HG02763 (cell line): ENCODE results near the gene LRP1.

Source experiments
- ATAC-seq: cut with Tn5 transposase; IDR thresholded peaks from one replicate; pipeline ENCODE4 v1.9.1; 2021; ENCODE audit warnings: mild to moderate bottlenecking, moderate library complexity; ENCODE audit not compliant: unreplicated experiment

Gene LRP1

DNA sequence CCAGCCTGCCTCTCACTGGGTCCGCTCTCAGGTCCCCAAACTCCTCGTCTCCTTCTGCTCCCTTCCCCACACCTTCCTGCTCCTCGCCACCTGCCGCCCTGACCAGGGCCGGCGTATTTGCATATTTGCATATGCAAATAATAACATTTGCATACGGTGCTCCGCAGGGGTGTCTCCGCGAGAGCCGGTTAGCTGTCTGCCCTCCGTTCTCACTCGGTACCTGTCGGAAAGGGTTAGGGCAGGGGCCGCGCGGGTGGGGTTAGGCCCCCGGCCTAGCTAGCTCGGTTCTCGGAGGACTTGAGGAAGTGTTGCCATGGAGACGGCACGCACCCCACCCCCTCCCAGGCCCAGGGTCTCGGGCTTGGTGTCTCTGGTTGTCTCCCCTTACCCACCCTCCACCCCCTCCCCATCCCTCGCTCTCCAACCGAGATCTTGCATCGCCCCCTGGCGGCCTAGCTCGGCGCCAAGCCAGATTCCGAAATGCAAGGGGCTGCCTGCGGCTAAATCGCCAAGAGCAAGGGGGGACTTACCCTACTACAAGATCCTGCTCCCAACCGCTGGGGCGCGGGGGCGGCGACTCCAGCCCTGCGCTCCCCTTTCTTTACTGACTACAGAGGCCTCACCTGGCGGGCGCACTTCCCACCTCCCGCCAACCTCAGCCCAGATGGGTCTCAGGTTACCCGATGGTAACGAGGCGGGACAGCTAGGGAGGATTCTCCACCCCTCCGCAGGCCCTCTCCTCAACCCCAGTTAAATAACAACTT lies 114.6 kb downstream of the LRP1 start:
- peak; percentile 38 for ATAC-seq

GRCh38 chr12:57243521-57244311 lies 115.4 kb downstream of the LRP1 start:
- ATAC-seq: no peak

- no peak for ATAC-seq
Measured at GRCh38 chr12:57244312-57244696, 116.0 kb downstream of the LRP1 start.

- no peak for ATAC-seq
Measured at GRCh38 chr12:57247041-57247440, 118.8 kb downstream of the LRP1 start.

DNA sequence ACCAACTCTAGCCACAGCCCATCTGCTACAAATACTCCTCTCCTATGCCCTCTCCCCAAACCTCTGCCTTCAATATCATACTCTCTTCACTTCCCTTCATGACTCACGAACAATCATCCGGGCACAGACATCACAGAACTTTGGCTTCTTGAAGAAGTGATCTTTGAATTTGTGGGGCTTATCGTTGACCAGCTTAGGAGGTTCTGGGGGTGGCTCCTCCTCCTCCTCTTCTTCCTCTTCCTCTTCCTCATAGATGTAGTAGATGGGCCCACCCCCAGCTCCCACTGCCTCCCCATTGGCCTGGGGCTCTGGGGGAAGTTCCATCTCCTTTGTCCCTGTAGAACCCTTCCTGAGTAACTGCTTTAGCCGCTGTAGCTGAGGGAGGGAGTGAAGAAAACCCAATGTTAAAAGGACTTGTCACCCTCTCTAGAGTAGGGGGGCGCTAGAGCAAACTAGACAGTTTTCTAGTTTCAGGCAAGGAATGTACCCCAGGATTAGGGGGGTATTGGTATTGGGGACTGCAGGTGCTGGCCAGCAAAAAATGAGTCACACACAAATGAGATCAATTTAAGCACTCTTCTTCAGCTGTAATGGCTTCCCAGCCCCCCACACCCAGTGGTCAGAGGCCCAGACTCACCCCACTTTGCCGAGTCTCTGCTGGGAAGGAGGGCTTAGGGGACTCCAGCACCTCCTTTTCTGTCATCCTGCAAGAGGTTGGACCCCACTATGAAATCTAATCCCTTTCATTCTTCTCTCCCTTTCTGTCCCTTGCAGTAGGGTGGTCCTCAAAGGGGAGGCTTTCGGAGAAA lies 120.9 kb downstream of the LRP1 start:
- no peak for ATAC-seq

DNA sequence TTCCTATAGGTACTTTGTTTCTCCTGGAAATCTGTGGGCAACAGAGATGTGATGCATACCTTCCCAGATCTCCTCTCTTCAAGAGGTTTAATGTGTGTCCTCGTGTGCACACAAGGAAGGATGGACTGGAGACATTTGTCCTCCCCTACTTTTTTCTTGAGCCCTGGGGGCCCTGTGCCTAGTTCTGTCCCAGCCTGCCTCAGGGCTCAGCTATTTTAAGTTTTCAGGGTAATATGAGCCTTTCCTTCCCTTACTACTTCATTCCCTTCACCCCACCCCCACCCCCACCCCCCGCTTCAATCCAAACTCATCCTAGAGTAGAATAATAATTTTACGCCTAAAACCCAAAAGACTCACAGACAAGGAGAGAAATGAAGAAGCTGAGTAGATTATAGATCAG lies 122.3 kb downstream of the LRP1 start:
- ATAC-seq: no peak

GRCh38 chr12:57250956-57251355 lies 122.7 kb downstream of the LRP1 start, which contains the start of gene STAC3:
Gene STAC3 (minus strand): TSS chr12:57251187. CDS start chr12:57249636, 1,551 bp downstream.
- no peak for ATAC-seq

DNA sequence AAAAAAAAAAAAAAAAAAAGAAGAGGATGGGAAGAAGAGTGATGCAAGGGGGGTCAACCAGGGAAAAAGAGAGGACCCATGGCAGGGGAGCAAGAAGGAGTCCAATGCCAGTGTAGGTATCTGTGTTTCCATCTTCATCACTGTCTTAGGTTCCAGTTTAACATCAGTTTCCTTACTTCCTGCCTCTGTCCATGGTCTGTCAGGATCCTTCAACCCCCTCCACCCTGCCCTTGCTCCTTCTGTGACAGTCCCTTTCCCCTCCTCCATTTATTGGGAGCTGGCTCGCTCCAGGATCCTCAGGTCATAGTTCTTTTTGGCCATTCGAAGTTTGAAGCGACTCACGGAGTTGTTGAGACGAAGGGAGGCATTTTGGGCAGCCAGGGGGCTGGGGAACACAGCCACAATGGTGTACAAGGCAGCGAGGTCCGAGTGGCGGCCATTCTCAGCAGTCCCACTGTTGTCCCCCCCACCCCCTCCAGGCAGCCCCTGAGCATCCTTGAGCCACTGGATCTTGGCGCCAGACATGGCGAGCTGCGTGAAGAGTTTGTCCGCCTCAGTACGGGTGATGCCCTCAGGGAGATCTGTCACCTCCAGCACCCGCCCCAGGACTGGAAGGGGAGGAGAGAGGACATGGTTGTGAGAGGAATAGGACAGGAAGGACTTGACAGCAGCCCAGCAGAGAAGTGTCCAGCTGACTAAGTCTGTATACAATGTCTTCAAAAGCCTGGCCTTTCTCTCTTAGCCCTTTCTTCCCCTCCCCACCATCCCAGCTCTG lies 126.4 kb downstream of the LRP1 start:
- ATAC-seq: no peak

DNA sequence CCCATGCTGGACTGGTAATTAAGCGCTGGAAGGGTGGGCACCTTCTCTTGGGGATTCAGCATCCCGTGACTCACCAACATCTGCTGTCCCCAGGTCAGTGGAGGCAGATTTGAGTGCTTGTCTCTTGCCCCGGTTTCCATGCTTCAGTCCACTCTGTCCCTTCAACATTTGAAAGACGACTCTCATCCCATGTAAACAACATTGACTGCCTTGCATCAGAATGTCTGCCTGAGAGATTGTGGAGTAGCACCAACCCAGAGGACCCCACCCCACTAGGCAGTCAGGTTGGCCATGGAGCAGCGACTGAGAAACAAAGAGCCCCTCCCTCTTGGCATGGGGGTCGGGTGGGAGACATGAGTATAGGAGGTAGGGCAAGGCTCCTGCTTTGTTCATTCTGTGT lies 127.6 kb downstream of the LRP1 start:
- ATAC-seq: no peak

DNA sequence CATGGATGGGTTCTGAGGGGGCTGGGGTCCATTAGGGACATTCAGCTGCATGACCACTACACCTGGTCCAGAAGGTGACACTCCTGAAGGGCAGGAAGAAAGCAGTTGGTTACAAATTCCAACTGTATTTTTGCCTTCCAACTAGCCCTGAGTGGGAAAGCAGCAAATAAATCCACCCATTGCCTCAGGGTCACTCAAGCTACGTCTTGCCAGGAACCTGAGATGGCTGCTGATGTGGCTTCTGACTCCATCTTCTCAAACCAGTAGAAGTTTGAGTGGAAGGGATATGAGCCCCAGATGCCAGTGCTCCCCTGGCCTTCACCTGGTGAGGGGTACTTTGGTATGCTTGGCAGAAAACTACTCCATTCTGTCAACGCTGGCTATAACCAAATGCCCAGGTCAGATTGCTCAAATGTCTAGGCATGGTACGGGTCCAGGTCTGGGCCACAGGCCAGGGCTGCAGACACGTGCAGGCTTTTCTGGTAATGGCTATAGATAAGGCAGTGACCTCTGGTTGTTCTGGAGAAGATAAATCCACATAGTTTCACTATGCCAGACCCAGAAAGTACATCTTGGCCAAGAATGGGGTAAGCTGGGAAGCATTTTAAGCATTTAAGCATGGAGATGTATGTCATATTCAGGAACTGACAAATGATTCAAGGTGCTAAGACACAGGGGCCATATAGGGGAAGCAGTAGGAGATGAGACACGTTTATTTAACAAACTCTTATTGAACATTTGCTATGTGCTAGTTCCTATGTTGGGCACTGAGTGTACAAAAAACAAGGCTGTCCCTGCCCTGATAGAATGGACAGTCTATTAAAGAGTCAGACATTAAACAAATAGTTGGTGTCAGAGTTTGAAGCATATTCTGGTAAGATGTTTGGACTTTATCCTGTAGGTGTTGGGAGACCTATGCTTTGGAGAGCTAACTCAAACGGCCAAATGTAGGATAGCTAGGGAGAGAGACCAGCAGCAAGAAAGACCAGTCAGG lies 131.0 kb downstream of the LRP1 start:
- ATAC-seq: no peak

- no peak for ATAC-seq
Measured at GRCh38 chr12:57260366-57260765, 132.1 kb downstream of the LRP1 start.

- ATAC-seq: no peak
Measured at GRCh38 chr12:57261428-57261865, 133.2 kb downstream of the LRP1 start.

DNA sequence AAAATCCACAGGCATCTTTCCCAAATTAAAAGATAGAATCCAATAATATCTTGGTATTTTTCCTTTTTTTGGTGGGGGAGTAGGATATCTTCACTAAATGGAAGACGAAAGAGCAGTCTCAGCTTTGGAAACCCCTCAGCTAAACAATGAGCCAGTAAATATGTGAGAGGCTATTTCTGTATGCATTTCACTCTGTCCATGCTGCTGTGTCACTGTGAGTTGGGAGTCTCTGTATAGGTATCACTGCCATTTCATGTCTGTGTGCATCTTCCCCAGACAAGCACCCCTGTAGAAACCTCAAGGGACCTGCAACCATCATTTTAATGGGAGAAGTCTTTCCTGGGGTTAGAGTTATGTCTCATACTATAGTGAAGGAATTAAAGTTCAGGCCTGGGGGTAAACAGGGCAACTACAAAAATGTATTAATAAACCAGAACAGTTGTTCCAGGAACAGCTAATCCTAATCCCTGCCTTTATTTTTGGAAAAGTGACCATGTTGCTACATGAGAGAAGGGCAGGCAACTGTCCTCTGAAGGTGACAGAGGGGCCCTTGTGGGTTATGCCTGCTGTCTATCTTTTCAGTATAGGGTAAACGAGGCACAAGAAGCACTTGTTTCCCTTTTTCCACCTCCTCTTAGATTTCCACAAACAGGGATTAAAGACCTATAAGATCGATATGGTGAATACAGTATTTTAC lies 134.0 kb downstream of the LRP1 start:
- ATAC-seq: no peak
